Glutamatergic neuron (in vitro differentiated cells): ENCODE results near the gene GBP3. TPM values are rescaled to one million over a fixed set of nuclear protein-coding genes. Genes with fewer than 3 reads are reported as not detected.

Source experiments
- DNase-seq: peaks from one replicate; pipeline ENCODE4 v3.0.0; 2022
- H3K27ac Mint-ChIP-seq: one replicate; pipeline ENCODE4 v1.8.0; 2020; ENCODE audit warnings: mild to moderate bottlenecking, mixed read lengths, inconsistent platforms; ENCODE audit not compliant: unreplicated experiment
- H3K27me3 Mint-ChIP-seq: one replicate; pipeline ENCODE4 v1.8.0; 2020; ENCODE audit warnings: mild to moderate bottlenecking, moderate library complexity, mixed read lengths, inconsistent platforms; ENCODE audit not compliant: unreplicated experiment
- H3K36me3 Mint-ChIP-seq: one replicate; pipeline ENCODE4 v1.8.0; 2020; ENCODE audit warnings: mild to moderate bottlenecking, mixed read lengths, inconsistent platforms; ENCODE audit not compliant: unreplicated experiment
- H3K4me1 Mint-ChIP-seq: one replicate; pipeline ENCODE4 v1.8.0; 2020; ENCODE audit warnings: mild to moderate bottlenecking, low read depth, mixed read lengths, inconsistent platforms; ENCODE audit not compliant: unreplicated experiment
- H3K4me3 Mint-ChIP-seq: one replicate; pipeline ENCODE4 v1.8.0; 2020; ENCODE audit warnings: mild to moderate bottlenecking, mixed read lengths, inconsistent platforms; ENCODE audit not compliant: unreplicated experiment
- H3K9me3 Mint-ChIP-seq: one replicate; pipeline ENCODE4 v1.8.0; 2020; ENCODE audit warnings: mild to moderate bottlenecking, moderate library complexity, mixed read lengths, inconsistent platforms; ENCODE audit not compliant: unreplicated experiment
- CTCF ChIP-seq: fragments of 200-600 bp; sonication (generic); IDR thresholded peaks from one replicate; pipeline ENCODE4 v1.5.0; 2021; ENCODE audit not compliant: partially characterized antibody, unreplicated experiment
- long read RNA-seq: library from polyadenylated mRNA; unstranded; transcript quantifications from one replicate; pipeline ENCODE4 v2.0.0, GENCODE V29; 2020; ENCODE audit not compliant: unreplicated experiment
- total RNA-seq: library from RNA; stranded (reverse); fragmentation: NEBNext Ultra II Directional; extraction: Animal tissue kit (Norgen Biotek cat#: 25700); gene quantifications from one replicate; pipeline ENCODE4 v1.2.1, GENCODE V29; 2021; ENCODE audit not compliant: unreplicated experiment

The GBP3 gene
- not detected for total RNA-seq
- long read RNA-seq: 0 reads

DNA sequence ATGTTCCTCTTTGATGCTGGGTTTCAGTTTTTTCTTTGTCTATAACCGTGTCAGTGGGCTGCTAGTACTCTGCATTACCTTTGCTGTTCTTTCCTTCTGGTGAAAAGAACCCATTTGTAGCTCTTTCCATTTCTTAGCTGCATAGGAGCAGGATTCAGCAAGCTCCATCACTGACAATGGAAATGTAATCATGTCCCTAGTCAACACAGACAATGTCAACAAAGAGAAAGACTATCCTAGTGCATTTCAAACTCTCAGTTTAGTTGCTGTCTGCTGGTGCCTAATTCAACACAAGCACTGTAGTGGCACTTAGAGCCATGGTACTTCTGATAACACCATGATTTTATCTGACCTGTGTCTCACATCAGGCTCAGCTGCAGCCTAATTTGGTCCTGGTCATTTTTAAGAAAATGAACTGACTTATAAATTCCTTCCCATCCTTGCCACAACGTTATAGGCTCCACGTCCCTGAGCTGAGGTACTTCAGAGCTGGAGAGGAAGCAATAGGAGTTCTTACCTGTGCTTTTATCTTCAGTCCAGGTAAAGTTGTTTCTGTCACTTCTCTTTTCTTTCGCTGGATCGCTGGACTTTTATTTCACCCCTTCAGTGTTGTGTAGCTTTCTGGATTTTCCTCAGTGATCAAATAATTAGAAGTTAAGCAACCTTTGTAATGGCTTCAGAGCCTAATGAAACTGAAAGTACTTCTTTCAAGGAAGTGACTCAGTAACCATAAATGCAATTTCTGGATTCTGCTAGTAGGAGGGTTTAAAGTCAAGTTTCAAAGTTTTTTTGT, at the start of gene GBP3:
Gene GBP3, minus strand, starts transcription at position 700 of the 793 bp plus-strand sequence. CDS start 2,145 bp downstream, outside the sequence.
- Mint-ChIP-seq H3K27ac (no peak within 1 kb of the TSS), H3K9me3 (no peaks in the 10 kb centered on the region), H3K27me3 (no peaks in the 10 kb centered on the region), H3K36me3 (no peaks in the 10 kb centered on the region), H3K4me3 (no peak within 1 kb of the TSS), H3K4me1 (no peaks in the 10 kb centered on the region)
- no peak for TF ChIP-seq CTCF
- DNase-seq: no peak

DNA sequence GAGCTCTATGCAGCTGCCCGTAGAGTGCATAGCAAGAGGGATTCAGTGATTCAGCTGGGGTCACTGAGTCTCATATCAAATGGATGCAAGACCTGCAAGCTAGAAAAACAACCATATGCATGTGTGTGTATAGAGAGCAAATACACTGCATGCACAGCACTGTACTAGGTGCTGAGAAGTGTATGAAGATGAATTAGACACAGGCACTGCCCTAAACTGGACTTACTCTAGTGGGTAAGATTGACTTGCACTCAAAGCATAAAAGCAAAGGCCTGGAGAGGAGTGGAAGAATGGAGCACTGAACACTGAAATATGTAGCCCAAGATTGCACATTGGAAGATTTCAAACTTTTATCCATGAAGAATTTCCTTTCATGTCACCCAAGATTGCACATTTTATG, 47.8 kb upstream of the GBP3 start:
- Mint-ChIP-seq H3K36me3 (no peaks in the 10 kb centered on the region), H3K4me1 (peaks cover 2% of the 10 kb centered on the region), H3K27me3 (no peaks in the 10 kb centered on the region), H3K9me3 (peaks cover 6% of the 10 kb centered on the region), H3K4me3 (no peak overlapping the region), H3K27ac (no peak overlapping the region)
- DNase-seq: no peak
- no peak for TF ChIP-seq CTCF

- no peak overlapping the region for H3K4me3 Mint-ChIP-seq
- no peaks in the 10 kb centered on the region for H3K27me3 Mint-ChIP-seq
- TF ChIP-seq CTCF: no peak
- no peak for DNase-seq
- no peaks in the 10 kb centered on the region for H3K36me3 Mint-ChIP-seq
- peaks cover 6% of the 10 kb centered on the region for H3K9me3 Mint-ChIP-seq
- H3K4me1 Mint-ChIP-seq: peaks cover 2% of the 10 kb centered on the region
- no peak overlapping the region for H3K27ac Mint-ChIP-seq
Observed at GRCh38 chr1:89069951-89070350, 47.3 kb upstream of the GBP3 start.

DNA sequence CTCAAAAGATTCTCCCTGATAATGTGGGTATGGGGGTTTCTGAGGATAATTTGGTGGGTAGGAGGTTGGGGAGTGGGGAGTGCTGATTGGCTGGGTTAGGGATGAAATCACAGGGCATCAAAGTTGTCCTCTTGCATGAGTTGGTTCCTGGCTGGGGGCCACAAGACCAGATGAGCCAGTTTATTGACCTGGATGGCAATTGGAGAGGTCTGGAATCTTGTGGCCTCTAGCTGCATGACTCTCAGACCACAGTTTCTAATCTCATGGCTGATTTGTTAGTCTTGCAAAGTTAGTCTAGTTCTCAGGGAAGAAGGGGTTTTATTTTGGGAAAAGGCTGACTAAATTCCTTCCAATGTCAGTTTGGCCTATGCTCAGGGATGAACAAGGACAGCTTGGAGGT, 45.6 kb upstream of the GBP3 start:
- H3K36me3 Mint-ChIP-seq: no peaks in the 10 kb centered on the region

More for the DNA sequence above, 45.6 kb upstream of the GBP3 start:
- no peak for TF ChIP-seq CTCF
- Mint-ChIP-seq H3K4me3 (no peak overlapping the region), H3K4me1 (peaks cover 2% of the 10 kb centered on the region), H3K27me3 (no peaks in the 10 kb centered on the region), H3K9me3 (peaks cover 4% of the 10 kb centered on the region), H3K27ac (no peak overlapping the region)
- no peak for DNase-seq
